ENCODE results near the gene IARS1.

DNA sequence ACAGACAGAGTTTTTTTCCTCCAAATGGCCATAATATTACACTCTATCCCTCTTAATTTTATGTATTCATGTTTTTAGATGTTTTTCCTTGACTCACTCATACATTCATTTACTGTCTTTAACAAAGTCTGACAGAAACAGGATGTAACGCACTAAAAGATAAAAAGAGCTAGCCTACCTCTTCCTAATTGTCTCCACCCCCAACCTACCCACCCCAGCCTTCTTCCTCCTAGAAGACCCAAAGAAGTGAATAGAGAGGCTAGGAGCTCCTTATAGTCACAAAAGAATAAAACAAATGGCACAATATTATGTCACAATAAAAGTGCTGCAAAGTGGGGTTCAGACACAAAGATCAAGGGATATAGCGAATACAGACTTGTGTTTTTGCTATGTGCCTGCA, 30.9 kb upstream of the IARS1 start:
- TF ChIP-seq POLR2A (IDR thresholded peaks at IDR 0.05), result no peak
- TF ChIP-seq, protein P1, sequence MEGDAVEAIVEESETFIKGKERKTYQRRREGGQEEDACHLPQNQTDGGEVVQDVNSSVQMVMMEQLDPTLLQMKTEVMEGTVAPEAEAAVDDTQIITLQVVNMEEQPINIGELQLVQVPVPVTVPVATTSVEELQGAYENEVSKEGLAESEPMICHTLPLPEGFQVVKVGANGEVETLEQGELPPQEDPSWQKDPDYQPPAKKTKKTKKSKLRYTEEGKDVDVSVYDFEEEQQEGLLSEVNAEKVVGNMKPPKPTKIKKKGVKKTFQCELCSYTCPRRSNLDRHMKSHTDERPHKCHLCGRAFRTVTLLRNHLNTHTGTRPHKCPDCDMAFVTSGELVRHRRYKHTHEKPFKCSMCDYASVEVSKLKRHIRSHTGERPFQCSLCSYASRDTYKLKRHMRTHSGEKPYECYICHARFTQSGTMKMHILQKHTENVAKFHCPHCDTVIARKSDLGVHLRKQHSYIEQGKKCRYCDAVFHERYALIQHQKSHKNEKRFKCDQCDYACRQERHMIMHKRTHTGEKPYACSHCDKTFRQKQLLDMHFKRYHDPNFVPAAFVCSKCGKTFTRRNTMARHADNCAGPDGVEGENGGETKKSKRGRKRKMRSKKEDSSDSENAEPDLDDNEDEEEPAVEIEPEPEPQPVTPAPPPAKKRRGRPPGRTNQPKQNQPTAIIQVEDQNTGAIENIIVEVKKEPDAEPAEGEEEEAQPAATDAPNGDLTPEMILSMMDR (IDR thresholded peaks at IDR 0.05), result no peak

Measured in adrenal gland (tissue), 5 donors.